ENCODE results near the gene MORC3. TPM values are rescaled to one million over a fixed set of nuclear protein-coding genes. Genes with fewer than 3 reads are reported as not detected.
"Not testable (repeated sequence)": the region's sequence is repeated elsewhere in the genome, so short reads cannot be mapped to it uniquely, and the experiment has no call there.

Gene MORC3
- total RNA-seq, 1 donor from 2014 or later, result 25.9 TPM

DNA sequence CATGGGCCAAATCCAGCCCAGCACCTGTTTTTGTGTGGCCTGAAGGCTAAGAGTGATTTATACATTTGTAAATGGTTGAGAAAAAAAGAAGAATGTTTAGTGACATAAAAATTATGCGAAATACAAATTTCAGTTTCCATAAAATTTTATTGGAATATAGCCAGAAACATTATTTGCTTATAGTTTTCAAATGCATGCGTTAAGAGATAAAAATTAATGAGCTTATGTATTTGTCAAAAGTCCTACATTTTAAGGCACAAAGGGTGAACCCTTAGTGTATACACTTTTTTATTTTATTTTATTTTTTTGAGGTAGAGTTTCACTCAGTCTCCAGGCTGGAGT is 2.1 kb downstream of the MORC3 start:
- peak overlapping the region; percentile 79 for H3K4me3 ChIP-seq (ENCODE audit: low read depth, low read length)
- no peaks in the 10 kb centered on the region for H3K36me3 ChIP-seq (ENCODE audit: control insufficient read depth, insufficient read depth, low read length)
- no peaks in the 10 kb centered on the region for H3K27me3 ChIP-seq (ENCODE audit: control insufficient read depth, insufficient read depth, low read length)
- no peak for DNase-seq (ENCODE audit: low read depth)
- TF ChIP-seq CTCF (IDR thresholded peaks at IDR 0.05; ENCODE audit: insufficient read depth, low read length, poor library complexity, severe bottlenecking), result no peak

- DNase-seq (ENCODE audit: low read depth), result no peak
- H3K4me3 ChIP-seq (ENCODE audit: low read depth, low read length), result no peak overlapping the region
Measured at GRCh38 chr21:36323032-36323431, 3.0 kb downstream of the MORC3 start.

DNA sequence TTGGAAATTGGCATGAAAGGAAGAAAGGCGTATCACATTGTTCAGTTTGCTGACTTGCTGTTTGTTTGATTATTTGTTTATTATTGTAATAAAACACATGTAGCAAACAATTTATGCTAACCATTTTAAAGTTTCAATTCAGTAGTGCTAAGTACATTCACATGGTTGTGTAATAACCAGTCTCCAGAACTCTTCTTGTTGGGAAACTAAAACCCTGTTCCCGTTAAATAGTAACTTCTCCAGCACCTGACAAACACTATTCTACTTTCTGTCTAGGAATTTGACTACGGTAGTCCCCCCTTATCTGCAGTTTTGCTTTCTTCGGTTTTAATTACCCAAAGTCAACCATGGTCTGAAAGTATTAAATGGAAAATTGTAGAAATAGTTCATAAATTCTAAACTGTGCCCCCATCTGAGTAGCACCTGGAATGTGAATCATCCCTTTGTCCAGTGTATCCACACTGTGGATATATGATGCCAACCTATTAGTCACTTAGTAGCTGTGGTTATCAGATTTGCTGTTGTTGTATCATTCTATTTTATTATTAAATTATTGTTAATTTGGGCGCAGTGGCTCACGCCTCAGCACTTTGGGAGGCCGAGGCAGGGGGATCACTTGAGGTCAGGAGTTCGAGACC is 5.5 kb downstream of the MORC3 start:
- no peak for TF ChIP-seq CTCF (IDR thresholded peaks at IDR 0.05; ENCODE audit: insufficient read depth, low read length, poor library complexity, severe bottlenecking)
- Histone ChIP-seq H3K4me3 (ENCODE audit: low read depth, low read length) (no peak overlapping the region), H3K36me3 (ENCODE audit: control insufficient read depth, insufficient read depth, low read length) (no peaks in the 10 kb centered on the region), H3K27me3 (ENCODE audit: control insufficient read depth, insufficient read depth, low read length) (no peaks in the 10 kb centered on the region)
- no peak for DNase-seq (ENCODE audit: low read depth)

More at GRCh38 chr21:36323032-36323431, 3.0 kb downstream of the MORC3 start:
- TF ChIP-seq CTCF (IDR thresholded peaks at IDR 0.05; ENCODE audit: insufficient read depth, low read length, poor library complexity, severe bottlenecking), result no peak
- no peaks in the 10 kb centered on the region for H3K36me3 ChIP-seq (ENCODE audit: control insufficient read depth, insufficient read depth, low read length)
- no peaks in the 10 kb centered on the region for H3K27me3 ChIP-seq (ENCODE audit: control insufficient read depth, insufficient read depth, low read length)

DNA sequence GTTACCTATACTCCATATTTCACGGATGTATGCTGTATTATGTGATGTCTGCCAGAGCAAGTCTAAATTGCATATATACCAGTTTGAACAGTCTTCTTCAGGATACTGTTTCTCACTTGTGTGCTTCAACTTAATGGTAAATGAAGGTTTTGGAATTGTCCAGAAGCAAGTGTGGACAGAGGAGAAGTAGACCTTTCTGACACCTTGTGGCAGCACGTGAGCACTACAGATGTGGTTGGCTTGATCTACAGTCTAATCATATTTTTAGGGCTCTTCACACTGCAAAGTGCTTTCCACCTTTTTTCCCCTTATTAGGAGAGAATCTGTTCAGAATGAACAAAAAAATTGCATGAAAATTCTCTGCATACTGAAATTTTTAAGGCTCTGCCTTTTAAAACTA is 10.9 kb downstream of the MORC3 start:
- no peak for DNase-seq (ENCODE audit: low read depth)
- TF ChIP-seq CTCF (IDR thresholded peaks at IDR 0.05; ENCODE audit: insufficient read depth, low read length, poor library complexity, severe bottlenecking), result peak; percentile 71
- no peak overlapping the region for H3K4me3 ChIP-seq (ENCODE audit: low read depth, low read length)
- H3K36me3 ChIP-seq (ENCODE audit: control insufficient read depth, insufficient read depth, low read length), result no peaks in the 10 kb centered on the region
- H3K27me3 ChIP-seq (ENCODE audit: control insufficient read depth, insufficient read depth, low read length), result no peaks in the 10 kb centered on the region

DNA sequence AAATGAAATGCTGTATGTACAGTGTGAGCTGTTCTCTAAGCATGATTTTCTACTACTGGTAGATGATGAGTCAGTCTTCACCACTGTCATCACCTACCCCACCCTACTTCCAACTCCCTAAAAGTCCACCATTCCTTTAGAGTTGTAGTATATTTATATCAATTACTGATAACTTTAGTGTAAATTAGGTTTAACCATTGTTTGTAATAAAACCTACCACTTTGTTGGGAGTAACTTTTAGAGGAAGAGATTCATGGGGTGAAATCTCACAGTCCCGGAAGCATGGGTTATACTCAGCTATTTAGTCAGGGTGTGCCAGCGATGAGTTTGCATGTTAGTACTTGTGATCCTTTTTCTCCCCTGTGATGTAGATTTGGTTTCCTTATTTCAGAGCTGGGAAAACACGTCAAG is 17.1 kb downstream of the MORC3 start:
- no peaks in the 10 kb centered on the region for H3K27me3 ChIP-seq (ENCODE audit: control insufficient read depth, insufficient read depth, low read length)
- TF ChIP-seq CTCF (IDR thresholded peaks at IDR 0.05; ENCODE audit: insufficient read depth, low read length, poor library complexity, severe bottlenecking), result no peak
- no peaks in the 10 kb centered on the region for H3K36me3 ChIP-seq (ENCODE audit: control insufficient read depth, insufficient read depth, low read length)
- no peak overlapping the region for H3K4me3 ChIP-seq (ENCODE audit: low read depth, low read length)
- DNase-seq (ENCODE audit: low read depth), result no peak

DNA sequence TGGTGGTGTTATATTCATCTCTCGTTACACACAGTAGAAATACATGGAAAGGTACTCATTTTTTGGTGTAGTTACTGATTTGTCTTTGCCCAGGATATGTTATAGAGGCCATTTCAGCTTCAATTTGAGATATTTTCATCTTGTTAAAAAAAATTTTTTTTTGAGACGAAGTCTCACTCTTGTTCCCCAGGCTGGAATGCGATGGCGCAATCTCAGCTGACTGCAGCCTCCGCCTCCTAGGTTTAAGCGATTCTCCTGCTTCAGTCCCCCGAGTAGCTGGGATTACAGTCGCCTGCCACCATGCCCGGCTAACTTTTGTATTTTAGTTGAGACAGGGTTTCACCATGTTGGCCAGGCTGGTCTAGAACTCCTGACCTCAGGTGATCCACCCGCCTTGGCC is 19.0 kb downstream of the MORC3 start:
- Histone ChIP-seq H3K27me3 (ENCODE audit: control insufficient read depth, insufficient read depth, low read length) (no peaks in the 10 kb centered on the region), H3K4me3 (ENCODE audit: low read depth, low read length) (no peak overlapping the region), H3K36me3 (ENCODE audit: control insufficient read depth, insufficient read depth, low read length) (no peaks in the 10 kb centered on the region)
- no peak for TF ChIP-seq CTCF (IDR thresholded peaks at IDR 0.05; ENCODE audit: insufficient read depth, low read length, poor library complexity, severe bottlenecking)
- DNase-seq (ENCODE audit: low read depth), result no peak

GRCh38 chr21:36342581-36342980 is 22.6 kb downstream of the MORC3 start:
- not testable (repeated sequence) for H3K27me3 ChIP-seq (ENCODE audit: control insufficient read depth, insufficient read depth, low read length); H3K4me3 ChIP-seq (ENCODE audit: low read depth, low read length); DNase-seq (ENCODE audit: low read depth); H3K36me3 ChIP-seq (ENCODE audit: control insufficient read depth, insufficient read depth, low read length)
